Measurements from ENCODE around the gene SV2B. TPM values are rescaled to one million over a fixed set of nuclear protein-coding genes. Genes with fewer than 3 reads are reported as not detected.
A peak's percentile ranks its signal among the peaks of the same experiment; 100 is the strongest.

SV2B gene
- total and polyA plus RNA-seq, 2 experiments from 2014 or later = 0.06 to 0.76 TPM

DNA sequence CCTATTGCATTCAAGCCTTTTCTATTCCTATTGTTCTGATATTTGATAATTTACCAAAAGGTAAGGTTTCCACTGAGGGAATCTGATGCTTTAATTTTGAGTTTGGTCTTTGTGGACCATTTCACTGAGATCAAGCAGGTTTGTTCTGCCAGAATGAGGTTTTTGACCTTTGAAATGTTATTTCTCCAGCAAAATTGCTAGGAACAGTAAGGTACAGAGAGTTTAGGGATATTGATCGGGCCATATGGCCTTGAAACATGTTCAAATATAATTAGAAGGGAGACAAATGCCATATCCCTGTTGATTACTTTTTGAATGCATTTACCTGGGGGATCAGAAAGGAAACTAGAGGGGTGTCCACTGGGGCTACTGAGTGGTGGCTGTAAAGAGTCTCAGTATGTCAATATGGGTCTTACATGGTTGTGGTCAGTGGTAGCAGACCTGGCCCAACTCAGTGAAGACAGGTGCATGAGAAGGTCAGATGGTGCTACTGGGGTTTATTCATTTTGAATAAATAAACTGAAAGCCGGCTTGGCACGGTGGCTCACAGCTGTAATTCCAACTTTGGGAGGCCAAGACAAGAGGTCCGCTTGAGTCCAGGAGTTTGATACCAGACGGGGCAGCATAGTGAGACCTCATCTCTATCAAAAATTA is 100.2 kb downstream of the SV2B start:
- peaks cover 13% of the 10 kb centered on the region for H3K4me1 Mint-ChIP-seq
- no peak for ATAC-seq

GRCh38 chr15:91202510-91203102 is 102.5 kb downstream of the SV2B start:
- Histone ChIP-seq H3K9me2 (ENCODE audit: insufficient read depth) (0 out of 2 replicates have a peak, but pooled peaks cover 2% of the 10 kb centered on the region), H3K4me3 (no peak overlapping the region), H3K27me3 (ENCODE audit: insufficient read depth) (no peaks in the 10 kb centered on the region), H3K4me1 (ENCODE audit: insufficient read depth) (peaks cover 20% of the 10 kb centered on the region), H3K79me2 (replicated peaks; ENCODE audit: insufficient read depth) (no peaks in the 10 kb centered on the region), H3K4me2 (peak overlapping the region; percentile 13), H4K20me1 (replicated peaks; ENCODE audit: insufficient read depth) (no peaks in the 10 kb centered on the region), H2AFZ (peak overlapping the region; percentile 35; the same call in 1 of the 2 replicates), H3K27ac (ENCODE audit: low read depth) (no peak overlapping the region), H3F3A (replicated peaks; ENCODE audit: low read depth) (no peaks in the 10 kb centered on the region), H3K36me3 (ENCODE audit: insufficient read depth) (no peaks in the 10 kb centered on the region)
- no peaks in the 10 kb centered on the region for H3K36me3 Mint-ChIP-seq (ENCODE audit: low read depth)
- ATAC-seq (no peak), DNase-seq (ENCODE audit: low spot score) (no peak)
- no peak overlapping the region for H3K4me3 Mint-ChIP-seq
- H3K4me1 Mint-ChIP-seq = peaks cover 13% of the 10 kb centered on the region
- no peaks in the 10 kb centered on the region for H3K27me3 Mint-ChIP-seq (ENCODE audit: insufficient read depth, low read depth, poor library complexity)
- H3K9me3 Mint-ChIP-seq = no peaks in the 10 kb centered on the region
- TF ChIP-seq REST (IDR thresholded peaks at IDR 0.05; ENCODE audit: unreplicated experiment) (no peak), EZH2phosphoT487 (IDR thresholded peaks at IDR 0.05; ENCODE audit: unreplicated experiment) (no peak), EZH2 (IDR thresholded peaks at IDR 0.05; ENCODE audit: low read depth, unreplicated experiment) (no peak), STAT1 (IDR thresholded peaks at IDR 0.05; ENCODE audit: unreplicated experiment) (no peak), ZNF331 (CRISPR knock-in tag; IDR thresholded peaks at IDR 0.05; ENCODE audit: low read depth) (no peak), CTCF (conservative IDR thresholded peaks at IDR 0.05; ENCODE audit: low read depth in 2 of 2) (no peak), JUNB (IDR thresholded peaks at IDR 0.05; ENCODE audit: unreplicated experiment) (no peak), NANOG (IDR thresholded peaks at IDR 0.05; ENCODE audit: borderline replicate concordance) (no peak), POLR2AphosphoS5 (IDR thresholded peaks at IDR 0.05; ENCODE audit: low read depth) (no peak)
- peak overlapping the region; percentile 38; the same call in 1 of the 2 replicates for H3K27ac Mint-ChIP-seq

More for the DNA sequence above, 100.2 kb downstream of the SV2B start:
- no peak overlapping the region for H3K4me3 Mint-ChIP-seq
- H3K27me3 Mint-ChIP-seq (ENCODE audit: insufficient read depth, low read depth, poor library complexity) = no peaks in the 10 kb centered on the region
- Histone ChIP-seq H3K4me1 (ENCODE audit: insufficient read depth) (peaks cover 20% of the 10 kb centered on the region), H3K9me2 (ENCODE audit: insufficient read depth) (0 out of 2 replicates have a peak, but pooled peaks cover 2% of the 10 kb centered on the region), H3K36me3 (ENCODE audit: insufficient read depth) (no peaks in the 10 kb centered on the region), H4K20me1 (replicated peaks; ENCODE audit: insufficient read depth) (no peaks in the 10 kb centered on the region), H3K27ac (ENCODE audit: low read depth) (no peak overlapping the region), H3K4me2 (no peak overlapping the region), H2AFZ (no peak overlapping the region), H3F3A (replicated peaks; ENCODE audit: low read depth) (no peaks in the 10 kb centered on the region), H3K27me3 (ENCODE audit: insufficient read depth) (no peaks in the 10 kb centered on the region), H3K4me3 (no peak overlapping the region), H3K79me2 (replicated peaks; ENCODE audit: insufficient read depth) (no peaks in the 10 kb centered on the region)
- H3K36me3 Mint-ChIP-seq (ENCODE audit: low read depth) = no peaks in the 10 kb centered on the region
- H3K27ac Mint-ChIP-seq = no peak overlapping the region
- H3K9me3 Mint-ChIP-seq = no peaks in the 10 kb centered on the region
- TF ChIP-seq ZNF114 (CRISPR knock-in tag; IDR thresholded peaks at IDR 0.05) (no peak), EZH2phosphoT487 (IDR thresholded peaks at IDR 0.05; ENCODE audit: unreplicated experiment) (no peak), NANOG (IDR thresholded peaks at IDR 0.05; ENCODE audit: borderline replicate concordance) (no peak), STAT1 (IDR thresholded peaks at IDR 0.05; ENCODE audit: unreplicated experiment) (no peak)
- no peak for DNase-seq (ENCODE audit: low spot score)
